ENCODE measurements around the gene MT1E. TPM values are rescaled to one million over a fixed set of nuclear protein-coding genes. Genes with fewer than 3 reads are reported as not detected.
A peak's percentile ranks its signal among the peaks of the same experiment; 100 is the strongest.
"Not testable (repeated sequence)": the region's sequence is repeated elsewhere in the genome, so short reads cannot be mapped to it uniquely, and the experiment has no call there.

Gene MT1E
- total and polyA plus RNA-seq, 11 donors, result 33.3 to 192 (median 103) TPM

DNA sequence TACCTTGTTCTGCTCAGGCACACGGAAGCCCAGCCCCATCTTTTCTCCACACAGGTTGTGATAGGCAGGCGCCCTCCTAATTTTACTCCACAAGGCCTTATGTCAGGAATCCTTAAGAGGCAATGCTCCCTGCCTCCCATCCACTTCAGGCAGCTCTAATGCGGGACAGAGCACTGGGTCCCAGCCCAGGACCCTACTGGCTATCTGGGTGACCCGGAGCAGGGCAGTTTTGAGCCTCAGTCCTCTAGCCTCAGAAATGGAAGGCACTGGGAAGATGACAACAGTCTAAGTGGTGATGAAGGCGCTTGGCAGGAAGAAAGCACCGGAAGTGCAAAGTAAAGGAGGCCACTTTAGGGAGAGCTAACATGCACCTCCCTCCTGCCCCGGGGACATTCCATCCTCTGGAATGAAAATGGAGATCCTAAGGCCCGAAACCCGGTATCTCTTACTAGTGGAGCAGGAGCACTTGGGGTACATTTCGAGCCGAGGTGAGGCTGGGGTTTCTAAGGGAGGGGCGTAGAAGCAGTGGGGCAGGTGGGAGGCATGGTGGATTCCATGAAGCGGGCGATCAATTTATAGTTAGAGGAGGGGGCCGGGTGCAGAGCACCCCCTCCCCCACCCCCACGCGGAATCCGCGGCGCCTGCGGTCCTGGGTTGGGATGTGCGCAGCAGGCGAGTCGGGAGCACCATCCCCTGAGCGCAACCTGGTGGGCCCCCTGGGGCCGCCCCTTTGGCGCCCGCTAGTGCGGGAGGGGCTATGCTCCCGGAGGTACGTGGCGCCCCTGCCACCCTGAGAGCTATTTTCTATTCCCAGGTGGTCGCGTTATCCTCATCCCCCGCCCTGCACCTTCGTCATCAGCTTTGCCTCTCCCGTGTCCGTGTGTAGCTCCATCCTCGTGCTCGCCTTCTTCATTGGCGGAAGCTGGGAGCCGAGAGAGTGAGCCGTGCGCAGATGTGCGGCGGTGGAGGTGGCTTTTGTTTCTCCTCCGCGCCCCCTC is 37.1 kb downstream of the MT1E start:
- H3K27ac ChIP-seq, result no peak overlapping the region
- TF ChIP-seq, protein P1, sequence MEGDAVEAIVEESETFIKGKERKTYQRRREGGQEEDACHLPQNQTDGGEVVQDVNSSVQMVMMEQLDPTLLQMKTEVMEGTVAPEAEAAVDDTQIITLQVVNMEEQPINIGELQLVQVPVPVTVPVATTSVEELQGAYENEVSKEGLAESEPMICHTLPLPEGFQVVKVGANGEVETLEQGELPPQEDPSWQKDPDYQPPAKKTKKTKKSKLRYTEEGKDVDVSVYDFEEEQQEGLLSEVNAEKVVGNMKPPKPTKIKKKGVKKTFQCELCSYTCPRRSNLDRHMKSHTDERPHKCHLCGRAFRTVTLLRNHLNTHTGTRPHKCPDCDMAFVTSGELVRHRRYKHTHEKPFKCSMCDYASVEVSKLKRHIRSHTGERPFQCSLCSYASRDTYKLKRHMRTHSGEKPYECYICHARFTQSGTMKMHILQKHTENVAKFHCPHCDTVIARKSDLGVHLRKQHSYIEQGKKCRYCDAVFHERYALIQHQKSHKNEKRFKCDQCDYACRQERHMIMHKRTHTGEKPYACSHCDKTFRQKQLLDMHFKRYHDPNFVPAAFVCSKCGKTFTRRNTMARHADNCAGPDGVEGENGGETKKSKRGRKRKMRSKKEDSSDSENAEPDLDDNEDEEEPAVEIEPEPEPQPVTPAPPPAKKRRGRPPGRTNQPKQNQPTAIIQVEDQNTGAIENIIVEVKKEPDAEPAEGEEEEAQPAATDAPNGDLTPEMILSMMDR (IDR thresholded peaks at IDR 0.05), result no peak
- no peak for TF ChIP-seq POLR2A (IDR thresholded peaks at IDR 0.05)
- 11 to 18% (median 14%) methylated on average over 34 to 48 of the region's 48 CpGs for WGBS, 4 donors
- H3K4me1 ChIP-seq, result peaks cover 0 to 24% (median 11%) of the 10 kb centered on the region in 12 donors
- ATAC-seq (no peak), DNase-seq (no peak)
- H3K9me3 ChIP-seq, result no peaks in the 10 kb centered on the region
- no peaks in the 10 kb centered on the region for H3K36me3 ChIP-seq
- intact Hi-C loops (cut with DNase I), result no loop called here
- peaks cover 5 to 80% (median 48%) of the 10 kb centered on the region in 9 donors for H3K27me3 ChIP-seq
- peak overlapping the region in 2 of 12 donors; percentile 15 to 43 for H3K4me3 ChIP-seq

DNA sequence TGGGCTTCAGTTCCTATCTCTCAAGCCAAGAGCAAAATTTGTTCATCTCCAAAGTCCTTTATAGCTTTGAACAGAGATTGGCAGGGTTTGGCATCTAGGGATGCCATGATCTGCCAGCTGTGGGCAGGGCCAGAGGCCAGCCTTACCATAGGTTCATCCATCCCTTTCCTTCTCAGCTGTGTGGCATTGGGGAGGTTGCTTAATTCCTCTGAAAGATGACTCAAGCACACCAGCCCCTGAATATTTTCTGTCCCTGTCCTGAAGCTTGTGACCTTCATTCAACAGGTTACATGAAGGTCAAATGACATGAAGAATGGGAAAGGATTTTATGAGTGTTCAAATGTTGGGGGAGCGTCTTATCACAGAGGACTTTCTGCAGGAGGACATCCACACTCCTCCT is 38.9 kb downstream of the MT1E start:
- Histone ChIP-seq H3K4me1 (peaks cover 0 to 24% (median 10%) of the 10 kb centered on the region in 12 donors), H3K4me3 (no peak overlapping the region), H3K36me3 (no peaks in the 10 kb centered on the region), H3K27me3 (peaks cover 9 to 86% (median 54%) of the 10 kb centered on the region in 9 donors), H3K9me3 (no peaks in the 10 kb centered on the region), H3K27ac (no peak overlapping the region)
- ATAC-seq (no peak), DNase-seq (no peak)
- WGBS, 4 donors, result 87 to 95% (median 89%) methylated on average over 1 of the region's 1 CpG
- TF ChIP-seq POLR2A (IDR thresholded peaks at IDR 0.05), result no peak
- TF ChIP-seq, protein P1 (IDR thresholded peaks at IDR 0.05), result no peak
- intact Hi-C loops (cut with DNase I), result no loop called here

- Histone ChIP-seq H3K4me1 (peaks cover 0 to 31% (median 14%) of the 10 kb centered on the region in 12 donors), H3K27me3 (peaks cover 17 to 91% (median 58%) of the 10 kb centered on the region in 9 donors)
- intact Hi-C loops (cut with DNase I), result loop anchor here in 1 of 10 donors (5.0 kb wide), 1 partner anchor 37 kb away; no protein-coding TSS in a partner anchor
- H3K9me3 ChIP-seq, H3K27ac ChIP-seq, H3K36me3 ChIP-seq, ATAC-seq, H3K4me3 ChIP-seq, DNase-seq: not testable (repeated sequence)
- 72 to 78% (median 75%) methylated on average over 8 of the region's 8 CpGs for WGBS, 4 donors
Measured at GRCh38 chr16:56665286-56666261, 40.0 kb downstream of the MT1E start.
